ENCODE measurements around the gene AK5. TPM values are rescaled to one million over a fixed set of nuclear protein-coding genes. Genes with fewer than 3 reads are reported as not detected.

AK5 gene
- total and polyA plus RNA-seq, 2 of the 13 experiments (the other 11 are each of a cell fraction or from before 2014, with no cell fraction given), result not detected

DNA sequence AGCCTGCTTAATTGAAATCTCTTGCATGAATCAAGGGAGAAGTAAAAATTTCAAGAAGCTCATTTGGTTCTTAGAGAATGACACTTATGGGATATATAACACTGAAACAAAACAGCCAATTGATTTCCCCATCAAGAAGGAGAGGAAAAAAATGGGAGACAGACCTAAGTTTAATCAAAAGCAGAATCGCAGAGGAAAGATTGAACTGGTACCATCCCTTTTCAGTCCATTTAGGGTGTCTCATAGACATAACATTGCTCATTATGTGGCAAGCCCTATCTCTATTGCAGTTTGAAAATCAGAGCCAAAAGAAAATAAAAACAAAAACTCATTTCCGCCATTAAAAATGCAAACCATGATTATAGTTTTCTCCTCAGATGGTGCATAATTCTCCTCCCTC, 119.6 kb downstream of the AK5 start:
- Histone ChIP-seq H3K4me2 (ENCODE audit: low read depth, low read length) (no peak overlapping the region), H3K9ac (ENCODE audit: insufficient read depth, low read depth, low read length) (no peak overlapping the region), H3K4me3 (replicated peaks in 1 of 3; ENCODE audit: insufficient read depth in 1 of 3, low read depth in 2 of 3, low read length in 3 of 3) (no peak overlapping the region), H4K20me1 (ENCODE audit: insufficient read depth, low read length) (no peaks in the 10 kb centered on the region), H2AFZ (ENCODE audit: low read length) (no peak overlapping the region), H3K4me1 (ENCODE audit: insufficient read depth, low read length) (no peaks in the 10 kb centered on the region), H3K27ac (ENCODE audit: extremely low read length, insufficient read depth, low read length) (no peak overlapping the region), H3K79me2 (ENCODE audit: insufficient read depth, low read length) (no peaks in the 10 kb centered on the region), H3K9me3 (ENCODE audit: low read length) (no peaks in the 10 kb centered on the region), H3K36me3 (replicated peaks in 1 of 2; ENCODE audit: control insufficient read depth in 1 of 2, insufficient read depth in 2 of 2, low read length in 2 of 2) (no peaks in the 10 kb centered on the region), H3K27me3 (ENCODE audit: control insufficient read depth in 1 of 2, insufficient read depth in 2 of 2, low read length in 2 of 2) (no peaks in the 10 kb centered on the region)
- in situ Hi-C loops (cut with HindIII; ENCODE audit: extremely low pct_ligation_motif_present, low pct_unique_long_range_greater_than_20kb) (no loop called here), intact Hi-C loops (cut with micrococcal nuclease; ENCODE audit: unreplicated experiment) (no loop called here)
- ChIA-PET POLR2A (no interaction called here), CTCF (ENCODE audit: low intra/inter-chr PET ratio, low total read pairs) (no interaction called here)
- ATAC-seq (no peak), DNase-seq (ENCODE audit: low spot score) (no peak), FAIRE-seq (no peak)
- no TSS peak for BruUV-seq (replicated peaks)
- WGBS (ENCODE audit: low lambda C conversion rate), result 15% methylated on average over 2 of the region's 2 CpGs
- TF ChIP-seq ZBTB26 (CRISPR knock-in tag; IDR thresholded peaks at IDR 0.05; ENCODE audit: borderline replicate concordance), result no peak
- TF ChIP-seq CENPX (CRISPR knock-in tag; IDR thresholded peaks at IDR 0.05), result no peak
- TF ChIP-seq ZNF720 (CRISPR knock-in tag; IDR thresholded peaks at IDR 0.05), result no peak
- TF ChIP-seq MTERF4 (CRISPR knock-in tag; IDR thresholded peaks at IDR 0.05), result no peak
- no peak for TF ChIP-seq ZNF549 (CRISPR knock-in tag; IDR thresholded peaks at IDR 0.05)
- TF ChIP-seq POLR2A (IDR thresholded peaks at IDR 0.05; ENCODE audit: insufficient read depth in 1 of 2, low read depth in 2 of 2, low read length in 2 of 2), result no peak
- no peak for TF ChIP-seq CEBPZ (IDR thresholded peaks at IDR 0.05; ENCODE audit: low read length)
- TF ChIP-seq USF2 (IDR thresholded peaks at IDR 0.05; ENCODE audit: low read depth, low read length), result no peak
- no peak for TF ChIP-seq USF2 (CRISPR knock-in tag; IDR thresholded peaks at IDR 0.05; ENCODE audit: borderline replicate concordance)
- TF ChIP-seq ZFYVE20 (CRISPR knock-in tag; IDR thresholded peaks at IDR 0.05; ENCODE audit: borderline replicate concordance, low read depth), result no peak
- TF ChIP-seq ARID4A (CRISPR knock-in tag; IDR thresholded peaks at IDR 0.05; ENCODE audit: borderline replicate concordance), result no peak
- no peak for TF ChIP-seq JDP2 (CRISPR knock-in tag; IDR thresholded peaks at IDR 0.05; ENCODE audit: borderline replicate concordance)
